K562 treated with DMSO at 1 percent for 48 hours (cell line): Measurements from ENCODE around the gene PLPP7. TPM values are rescaled to one million over a fixed set of nuclear protein-coding genes. Genes with fewer than 3 reads are reported as not detected.

Source experiments
- total RNA-seq: library from RNA; unstranded; fragments of 300-600 nt; gene quantifications from 2 replicates; pipeline ENCODE4 v1.2.3, GENCODE V29; 2022; ENCODE audit warnings: low replicate concordance; ENCODE audit errors: extremely low read depth

The PLPP7 gene
- not detected in 2 replicates for total RNA-seq

DNA sequence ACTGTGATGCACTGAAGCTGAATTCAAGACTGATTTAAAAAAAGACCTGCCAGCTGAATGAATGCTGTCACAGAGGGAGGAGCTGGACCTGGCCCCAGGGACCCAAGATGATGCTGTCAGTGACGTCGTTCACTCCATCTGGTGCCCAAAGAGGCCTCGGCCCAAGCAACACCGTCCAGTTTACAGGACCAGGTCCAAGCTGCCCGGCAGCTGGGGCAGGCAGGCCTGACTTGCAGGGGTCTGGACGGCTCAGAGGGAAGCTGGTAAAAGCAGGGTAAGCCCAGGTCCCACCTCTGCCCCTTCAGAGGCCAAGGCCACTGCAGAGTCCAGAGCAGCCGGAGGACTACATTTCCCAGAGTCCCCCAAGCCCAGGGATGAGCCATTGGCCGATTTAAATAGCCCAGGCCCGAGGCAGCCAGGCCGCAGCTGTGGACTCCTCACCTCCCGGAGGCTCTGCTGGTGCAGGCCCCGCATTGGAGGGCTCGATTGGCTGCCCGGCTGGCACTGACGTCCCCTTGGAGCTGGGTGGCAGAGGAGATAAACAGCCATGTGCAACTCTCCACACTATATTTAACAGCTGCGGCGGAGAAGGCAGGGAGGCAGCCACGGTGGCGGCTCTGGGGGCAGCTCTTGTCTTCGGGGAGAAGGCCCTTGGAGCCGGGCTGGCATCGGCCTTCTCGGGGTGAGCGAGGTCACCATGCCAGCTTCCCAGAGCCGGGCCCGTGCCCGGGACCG lies at the start of gene PLPP7:
Gene PLPP7, plus strand, starts transcription at position 423 of the 735 bp plus-strand sequence. Its CDS starts 275 bp downstream, at position 698.

DNA sequence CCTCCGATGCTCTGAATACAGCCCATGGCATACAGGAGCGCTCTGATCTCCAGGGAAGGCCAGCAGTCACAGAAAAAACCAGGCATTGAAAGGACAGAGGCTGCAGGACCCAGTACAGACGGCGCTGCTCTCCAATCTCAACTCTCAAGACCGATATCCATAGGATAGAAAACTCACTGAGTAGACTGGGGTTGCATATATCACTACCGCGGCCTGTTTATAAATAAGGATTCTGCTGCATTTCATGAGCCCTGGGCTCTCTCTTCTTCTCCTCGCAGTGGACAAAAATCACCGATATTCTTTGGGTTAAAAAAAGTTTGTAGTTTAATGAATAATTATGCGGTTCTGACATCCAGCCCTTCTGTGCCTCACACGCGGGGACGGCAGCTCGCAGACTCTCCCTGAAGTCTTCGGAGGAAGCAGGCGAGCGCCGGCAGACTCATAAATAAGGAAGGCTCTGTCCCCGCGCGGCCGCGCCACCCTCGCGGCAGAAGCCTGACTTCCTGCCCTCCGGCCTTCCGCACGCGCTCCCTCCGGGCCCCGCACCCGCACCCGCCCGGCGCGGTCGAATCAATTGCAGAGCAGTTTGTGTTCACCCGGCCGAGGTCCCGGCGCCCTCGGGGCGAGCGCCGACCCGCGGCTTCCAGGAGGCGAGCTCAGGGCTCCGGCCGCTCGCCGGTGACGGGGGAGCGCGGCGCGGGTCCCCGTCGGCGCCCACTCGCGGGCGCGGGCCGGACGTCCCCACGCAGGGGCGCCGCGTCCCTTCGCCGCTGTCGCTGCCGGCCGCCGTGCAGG lies 13.2 kb upstream of the PLPP7 start, which contains the start of gene FAM78A:
Gene FAM78A, minus strand, starts transcription at position 417 of the 795 bp plus-strand sequence. Its CDS starts 331 bp downstream, at position 86.

Other genes with a start within 250 kb of the PLPP7 start
- gene AIF1L, start 193.2 kb upstream of the PLPP7 start, total RNA-seq: not detected in 2 replicates
- gene NUP214, start 164.1 kb upstream of the PLPP7 start, total RNA-seq: not detected in 2 replicates
- gene FAM78A, start 13.2 kb upstream of the PLPP7 start, total RNA-seq: not detected in 2 replicates
- not detected in 2 replicates for gene PRRC2B, start 104.4 kb downstream of the PLPP7 start, total RNA-seq
- gene POMT1, start 213.2 kb downstream of the PLPP7 start, total RNA-seq: 274 TPM in 1 of 2 replicates, not detected in the other
- not detected in 2 replicates for gene UCK1, start 241.5 kb downstream of the PLPP7 start, total RNA-seq